B cell (primary cell): ENCODE results near the gene ACTR8. TPM values are rescaled to one million over a fixed set of nuclear protein-coding genes. Genes with fewer than 3 reads are reported as not detected.

Experiments
- ATAC-seq: fragments of 200-7000 bp; cut with Tn5 transposase; one replicate; pipeline ENCODE4 v1.10.0; 2021; ENCODE audit warnings: low read depth, mild to moderate bottlenecking, moderate number of reproducible peaks, moderate library complexity
- CTCF ChIA-PET: fragments of 350-600 bp; sonication (Branson Sonifier 250); formaldehyde crosslinking; loops from one replicate; lab custom pipeline; 2021; ENCODE audit warnings: antibody characterized with exemption, inconsistent platforms; lab: Charles Lee
- POLR2A ChIA-PET: fragments of 350-600 bp; sonication (Branson Sonifier 250); formaldehyde crosslinking; loops from one replicate; lab custom pipeline; 2021; ENCODE audit warnings: antibody characterized with exemption; lab: Charles Lee
- DNase-seq: peaks from one replicate; pipeline ENCODE4 v3.0.0; 2013
- H2AFZ ChIP-seq: 2 replicates; pipeline ENCODE4 v1.6.1; 2012; ENCODE audit warnings: mild to moderate bottlenecking, low read depth, low read length; ENCODE audit not compliant: insufficient read depth, poor library complexity, severe bottlenecking
- H3K27ac ChIP-seq, 2 donors: 1 replicate in 1 of 2; 2 replicates in 1 of 2; pipeline ENCODE4 v1.5.1; 2012 to 2013; ENCODE audit warnings: low read length in 2 of 2, mild to moderate bottlenecking in 2 of 2, moderate library complexity in 1 of 2
- H3K27me3 ChIP-seq, 4 experiments: fragments of 200-600 bp in 1 of 4; sonication (generic) in 1 of 4; replicated peaks in 1 of 4; 1 replicate in 2 of 4; 2 replicates in 2 of 4; pipeline versions ENCODE4 v1.6.1 to v1.7.0; 2013 to 2016; ENCODE audit warnings: low read length in 3 of 4, mild to moderate bottlenecking in 2 of 4, mixed read lengths in 1 of 4, moderate library complexity in 1 of 4; ENCODE audit not compliant: insufficient read depth in 4 of 4, control insufficient read depth in 3 of 4; ENCODE audit errors: control extremely low read depth in 1 of 4
- H3K36me3 ChIP-seq, 2 experiments: replicated peaks in 1 of 2; 1 replicate in 1 of 2; 2 replicates in 1 of 2; pipeline versions ENCODE4 v1.6.1 to v1.7.1; 2013; ENCODE audit warnings: low read length in 1 of 2; ENCODE audit not compliant: insufficient read depth in 2 of 2, control insufficient read depth in 1 of 2; ENCODE audit errors: control extremely low read depth in 1 of 2, extremely low read depth in 1 of 2
- H3K4me1 ChIP-seq, 2 donors: fragments of 200-600 bp in 1 of 2; sonication (generic) in 1 of 2; 1 replicate in 1 of 2; 2 replicates in 1 of 2; pipeline versions ENCODE4 v1.5.1 to v1.6.1; 2013 to 2017; ENCODE audit warnings: low read length in 2 of 2; ENCODE audit not compliant: control insufficient read depth in 2 of 2, insufficient read depth in 2 of 2
- H3K4me2 ChIP-seq: replicated peaks from 2 replicates; pipeline ENCODE3; 2012; ENCODE audit warnings: mild to moderate bottlenecking, low read depth, low read length; ENCODE audit not compliant: poor library complexity, severe bottlenecking
- H3K4me3 ChIP-seq, 5 experiments: fragments of 200-600 bp in 1 of 5; sonication (generic) in 1 of 5; 1 replicate in 3 of 5; 2 replicates in 2 of 5; pipeline versions ENCODE4 v1.5.1 to v1.7.0; 2011 to 2016; ENCODE audit warnings: low read length in 4 of 5, mild to moderate bottlenecking in 4 of 5, low read depth in 2 of 5, control low read depth in 1 of 5, moderate library complexity in 1 of 5; ENCODE audit not compliant: insufficient read depth in 1 of 5; ENCODE audit errors: control extremely low read depth in 1 of 5, extremely low read depth in 1 of 5
- H3K79me2 ChIP-seq: fragments of 200-600 bp; sonication (generic); one replicate; pipeline ENCODE4 v1.6.0; 2016; ENCODE audit warnings: low read length; ENCODE audit not compliant: control insufficient read depth, insufficient read depth
- H3K9ac ChIP-seq: fragments of 200-600 bp; sonication (generic); 2 replicates; pipeline ENCODE4 v1.6.1; 2017; ENCODE audit warnings: mild to moderate bottlenecking, low read length, moderate library complexity
- H3K9me3 ChIP-seq, 3 donors: one replicate each; pipeline versions ENCODE4 v1.6.1 to v1.7.1; 2013; ENCODE audit warnings: low read length in 2 of 3; ENCODE audit not compliant: control insufficient read depth in 2 of 3, insufficient read depth in 1 of 3; ENCODE audit errors: control extremely low read depth in 1 of 3
- H4K20me1 ChIP-seq: 2 replicates; pipeline ENCODE4 v1.6.0; 2012; ENCODE audit warnings: mild to moderate bottlenecking, low read length; ENCODE audit not compliant: insufficient read depth, control insufficient read depth, poor library complexity, severe bottlenecking
- H3K27ac Mint-ChIP-seq: one replicate; pipeline ENCODE4 v1.8.0; 2021; ENCODE audit warnings: mixed read lengths
- H3K27me3 Mint-ChIP-seq: one replicate; pipeline ENCODE4 v1.8.0; 2021; ENCODE audit warnings: mixed read lengths
- H3K4me1 Mint-ChIP-seq: one replicate; pipeline ENCODE4 v1.8.0; 2021; ENCODE audit warnings: mixed read lengths
- H3K4me3 Mint-ChIP-seq: one replicate; pipeline ENCODE4 v1.8.0; 2021; ENCODE audit warnings: mixed read lengths
- H3K9me3 Mint-ChIP-seq: one replicate; pipeline ENCODE4 v1.8.0; 2022; ENCODE audit warnings: mixed read lengths; ENCODE audit not compliant: insufficient read depth
- EZH2 ChIP-seq: IDR thresholded peaks from 2 replicates; pipeline ENCODE4 v1.6.1; 2012; ENCODE audit warnings: borderline replicate concordance, low read depth, mild to moderate bottlenecking, moderate library complexity, low read length; ENCODE audit not compliant: insufficient read depth, poor library complexity, severe bottlenecking
- WGBS: methylation state at CpG from one replicate; pipeline ENCODE4 v1.1.5; 2013; ENCODE audit warnings: missing lambda C conversion rate; ENCODE audit not compliant: insufficient coverage; 5-methylcytosine and 5-hydroxymethylcytosine counted together
- intact Hi-C: fragments of 100-400 bp; cut with micrococcal nuclease; formaldehyde crosslinking; loops from one replicate; pipeline ENCODE4 v1.10.0; 2022
- polyA plus RNA-seq: library from polyadenylated mRNA; depleted of rRNA; stranded (reverse); fragments of >200 nt; gene quantifications from 2 replicates; pipeline ENCODE4 v1.2.3, GENCODE V29; 2012
- total RNA-seq, 2 donors: library from RNA; stranded (reverse); fragments of 120-200 nt in 1 of 2; gene quantifications; 1 replicate in 1 of 2; 2 replicates in 1 of 2; pipeline versions ENCODE4 v1.2.3 to v1.2.4, GENCODE V29; 2013 to 2022
- TF ChIP-seq, protein P1 (sequence below): fragments of 200-600 bp; IDR thresholded peaks from one replicate; pipeline ENCODE4 v1.8.0; 2022; ENCODE audit warnings: antibody characterized with exemption, mild to moderate bottlenecking

The ACTR8 gene
- total and polyA plus RNA-seq, 2 donors (not counting 1 experiment from before 2014, with no cell fraction given) = 10.8 to 42.0 TPM

- H4K20me1 ChIP-seq = no peaks in the 10 kb centered on the region
- ATAC-seq (no peak), DNase-seq (no peak)
- peaks cover 20 to 23% of the 10 kb centered on the region in 2 donors for H3K4me1 ChIP-seq
- TF ChIP-seq, protein P1, sequence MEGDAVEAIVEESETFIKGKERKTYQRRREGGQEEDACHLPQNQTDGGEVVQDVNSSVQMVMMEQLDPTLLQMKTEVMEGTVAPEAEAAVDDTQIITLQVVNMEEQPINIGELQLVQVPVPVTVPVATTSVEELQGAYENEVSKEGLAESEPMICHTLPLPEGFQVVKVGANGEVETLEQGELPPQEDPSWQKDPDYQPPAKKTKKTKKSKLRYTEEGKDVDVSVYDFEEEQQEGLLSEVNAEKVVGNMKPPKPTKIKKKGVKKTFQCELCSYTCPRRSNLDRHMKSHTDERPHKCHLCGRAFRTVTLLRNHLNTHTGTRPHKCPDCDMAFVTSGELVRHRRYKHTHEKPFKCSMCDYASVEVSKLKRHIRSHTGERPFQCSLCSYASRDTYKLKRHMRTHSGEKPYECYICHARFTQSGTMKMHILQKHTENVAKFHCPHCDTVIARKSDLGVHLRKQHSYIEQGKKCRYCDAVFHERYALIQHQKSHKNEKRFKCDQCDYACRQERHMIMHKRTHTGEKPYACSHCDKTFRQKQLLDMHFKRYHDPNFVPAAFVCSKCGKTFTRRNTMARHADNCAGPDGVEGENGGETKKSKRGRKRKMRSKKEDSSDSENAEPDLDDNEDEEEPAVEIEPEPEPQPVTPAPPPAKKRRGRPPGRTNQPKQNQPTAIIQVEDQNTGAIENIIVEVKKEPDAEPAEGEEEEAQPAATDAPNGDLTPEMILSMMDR = no peak
- TF ChIP-seq EZH2 = no peak
- H3K4me3 ChIP-seq = no peak overlapping the region
- H3K27me3 ChIP-seq = no peaks in the 10 kb centered on the region
- ChIA-PET CTCF (no interaction called here), POLR2A (no interaction called here)
- no peak overlapping the region for H3K9ac ChIP-seq
- no peaks in the 10 kb centered on the region for H3K9me3 ChIP-seq
- Mint-ChIP-seq H3K4me1 (peaks cover 35% of the 10 kb centered on the region), H3K9me3 (no peaks in the 10 kb centered on the region), H3K27ac (no peak overlapping the region), H3K4me3 (no peak overlapping the region), H3K27me3 (no peaks in the 10 kb centered on the region)
- intact Hi-C loops = no loop called here
- peaks cover 43% of the 10 kb centered on the region for H3K79me2 ChIP-seq
- no peak overlapping the region for H3K4me2 ChIP-seq
- peaks cover 3 to 39% of the 10 kb centered on the region in 2 experiments for H3K36me3 ChIP-seq
- no peak overlapping the region for H3K27ac ChIP-seq
- no peak overlapping the region for H2AFZ ChIP-seq
These were observed 5.5 kb upstream of the ACTR8 start for GRCh38 chr3:53887446-53887845.

GRCh38 chr3:53885239-53885638 lies 3.3 kb upstream of the ACTR8 start:
- Histone ChIP-seq H3K27me3 (no peaks in the 10 kb centered on the region), H3K79me2 (peaks cover 45% of the 10 kb centered on the region), H3K4me2 (no peak overlapping the region), H3K4me3 (no peak overlapping the region), H3K9me3 (no peaks in the 10 kb centered on the region), H2AFZ (no peak overlapping the region), H3K36me3 (peaks cover 3 to 39% of the 10 kb centered on the region in 2 experiments), H3K4me1 (peaks cover 21 to 22% of the 10 kb centered on the region in 2 donors), H3K27ac (no peak overlapping the region), H4K20me1 (no peaks in the 10 kb centered on the region), H3K9ac (no peak overlapping the region)
- no peak for DNase-seq
- ATAC-seq = no peak
- no peaks in the 10 kb centered on the region for H3K9me3 Mint-ChIP-seq
- no CpG with 5 or more reads among the region's 3 CpGs for WGBS
- no peak overlapping the region for H3K27ac Mint-ChIP-seq
- intact Hi-C loops = no loop called here
- TF ChIP-seq, protein P1 = no peak
- no peak for TF ChIP-seq EZH2
- no peak overlapping the region for H3K4me3 Mint-ChIP-seq
- POLR2A ChIA-PET = no interaction called here
- CTCF ChIA-PET = no interaction called here
- H3K4me1 Mint-ChIP-seq = peaks cover 38% of the 10 kb centered on the region
- H3K27me3 Mint-ChIP-seq = no peaks in the 10 kb centered on the region
